Right renal pelvis (tissue), 4 donors: ENCODE measurements around the gene NLRP5. TPM values are rescaled to one million over a fixed set of nuclear protein-coding genes. Genes with fewer than 3 reads are reported as not detected.
"Not testable (repeated sequence)": the region's sequence is repeated elsewhere in the genome, so short reads cannot be mapped to it uniquely, and the experiment has no call there.

Experiments used
- DNase-seq, 4 donors: peaks; one replicate each; pipeline ENCODE4 v3.0.0-alpha.2; 2013; ENCODE audit warnings: low read depth in 4 of 4, low spot score in 3 of 4, missing footprints in 1 of 4
- polyA plus RNA-seq, 4 donors: library from polyadenylated mRNA; unstranded; fragments of 120-200 nt; gene quantifications; one replicate each; pipeline ENCODE4 v1.2.1, GENCODE V29; 2013; ENCODE audit not compliant: insufficient read length in 4 of 4

NLRP5 gene
- under 1 TPM in 1 of 4 donors, not detected in 3; 0.06 TPM for polyA plus RNA-seq

DNA sequence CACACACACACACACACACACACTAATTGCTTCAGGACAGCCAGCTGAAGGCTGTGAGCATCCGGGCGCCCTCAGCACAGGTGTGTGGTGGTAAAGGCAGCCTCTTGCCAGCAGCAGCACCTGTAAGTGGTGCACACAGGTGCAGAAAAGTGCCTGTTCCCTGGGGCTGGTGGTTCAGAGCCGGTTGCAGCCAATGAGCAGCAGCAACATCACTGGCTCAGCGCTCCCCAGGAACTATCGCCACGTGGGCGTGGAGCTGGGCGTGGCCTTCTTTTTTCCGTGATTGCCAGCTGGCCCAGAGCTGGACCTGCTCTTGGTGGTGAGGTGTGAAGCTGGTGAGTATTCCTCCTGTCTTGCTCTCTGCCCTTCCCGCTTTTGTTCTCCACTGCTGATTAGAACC, at the start of gene NLRP5:
Gene NLRP5, plus strand, starts transcription at position 289 of the 400 bp plus-strand sequence.
- DNase-seq, result no peak

- DNase-seq, result no peak
Observed at GRCh38 chr19:55939206-55939605, 47.4 kb upstream of the NLRP5 start.

GRCh38 chr19:55940306-55940705, 46.3 kb upstream of the NLRP5 start:
- DNase-seq, result no peak

DNA sequence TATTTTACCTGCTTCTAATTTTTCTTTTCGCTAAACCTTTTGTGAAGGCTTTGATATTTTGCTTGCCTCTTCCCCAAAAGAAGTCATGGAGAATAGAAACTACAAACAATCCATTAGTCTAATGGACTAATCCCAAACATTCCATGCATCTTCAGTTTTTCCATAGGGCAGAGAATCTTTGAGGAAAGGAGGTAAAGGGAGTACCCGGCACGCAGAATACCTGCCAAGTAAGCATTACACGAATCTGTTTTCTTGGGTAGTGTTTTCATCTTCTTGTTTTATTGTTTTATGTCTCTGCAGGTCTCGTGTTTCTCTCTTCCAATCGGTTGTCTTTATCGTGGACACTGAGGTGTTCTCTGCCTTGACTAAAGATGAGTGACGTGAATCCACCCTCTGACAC, 39.0 kb upstream of the NLRP5 start, which contains the start of gene NLRP8:
Gene NLRP8, plus strand, starts transcription at position 301 of the 400 bp plus-strand sequence.
- DNase-seq, result no peak

DNA sequence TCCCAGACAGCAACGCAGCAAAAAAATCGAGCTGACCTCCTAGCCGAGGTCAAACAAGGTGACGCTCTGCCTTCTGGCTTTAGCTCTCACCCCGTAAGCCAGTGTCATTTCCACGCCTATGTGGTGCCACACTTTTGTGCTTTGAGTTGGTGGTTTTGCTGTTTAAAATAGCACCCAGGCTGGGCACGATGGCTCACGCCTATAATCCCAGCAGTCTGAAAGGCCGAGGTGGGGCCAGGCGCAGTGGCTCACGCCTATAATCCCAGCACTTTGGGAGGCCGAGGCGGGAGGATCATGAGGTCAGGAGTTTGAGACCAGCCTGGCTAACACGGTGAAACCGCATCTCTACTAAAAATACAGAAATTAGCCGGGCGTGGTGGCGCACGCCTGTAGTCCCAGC, 36.0 kb upstream of the NLRP5 start:
- DNase-seq, result not testable (repeated sequence)

GRCh38 chr19:55956431-55956830, 30.1 kb upstream of the NLRP5 start:
- DNase-seq, result no peak

DNA sequence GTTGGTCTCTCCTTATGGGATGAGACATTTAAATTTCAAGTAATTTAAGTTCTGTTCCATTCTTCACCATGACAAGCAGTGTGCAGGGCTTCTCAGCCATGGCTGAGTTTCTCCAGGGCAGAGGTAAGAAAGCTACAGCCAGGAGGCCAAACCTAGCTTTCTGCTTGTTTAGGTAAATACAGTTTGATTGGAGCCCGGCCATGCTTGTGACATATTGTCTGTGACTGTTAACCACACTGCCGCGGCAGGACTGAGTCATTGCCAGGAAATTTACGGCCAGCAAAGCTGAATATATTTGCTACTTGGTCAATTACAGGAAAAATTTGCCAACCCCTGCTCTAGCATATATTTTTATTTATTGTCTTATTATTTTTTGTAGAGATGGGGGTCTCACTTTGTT, 28.2 kb upstream of the NLRP5 start:
- DNase-seq, result no peak

- DNase-seq, result no peak
Observed at GRCh38 chr19:55959996-55960675, 26.4 kb upstream of the NLRP5 start.

DNA sequence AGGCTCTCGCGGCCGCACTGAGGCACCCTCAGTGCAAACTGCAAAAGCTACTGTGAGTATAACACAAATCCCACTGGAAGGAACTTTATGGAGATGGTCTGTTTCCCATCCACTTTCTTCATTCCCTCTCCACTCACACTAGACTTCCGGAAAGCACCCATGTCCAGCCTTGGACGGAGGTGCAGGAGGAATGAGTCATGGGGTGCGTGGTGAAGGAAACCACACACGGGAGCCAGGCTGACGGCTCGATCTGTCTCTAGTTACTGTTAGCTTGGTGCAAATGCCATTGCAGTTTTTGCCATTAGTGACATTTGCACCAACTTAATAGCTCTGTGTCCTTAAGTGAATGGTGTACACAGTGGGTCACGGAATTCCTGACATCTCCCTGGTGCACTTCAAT, 24.4 kb upstream of the NLRP5 start:
- no peak for DNase-seq

- DNase-seq, result no peak
Observed at GRCh38 chr19:55973982-55974381, 12.6 kb upstream of the NLRP5 start.

- DNase-seq, result no peak
Observed at GRCh38 chr19:55980415-55980814, 6.2 kb upstream of the NLRP5 start.

GRCh38 chr19:55985254-55985653, 1.3 kb upstream of the NLRP5 start:
- no peak for DNase-seq

DNA sequence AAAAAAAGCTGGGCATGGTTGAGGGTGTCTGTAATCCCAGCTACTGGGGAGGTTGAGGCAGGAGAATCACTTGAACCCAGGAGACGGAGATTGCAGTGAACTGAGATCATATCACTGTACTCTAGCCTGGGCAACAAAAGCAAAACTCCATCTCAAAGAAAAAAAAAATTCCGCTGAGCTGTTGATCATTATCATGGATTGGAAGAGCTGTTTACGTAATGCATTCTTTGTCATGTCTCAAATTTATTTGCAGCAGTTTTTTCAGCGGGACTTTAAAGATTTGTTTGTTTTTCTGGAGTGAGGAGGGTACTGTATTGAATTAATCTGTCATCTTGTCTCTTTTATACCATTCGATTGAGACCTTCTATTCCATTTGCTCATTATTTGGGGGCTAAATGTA, 4.3 kb downstream of the NLRP5 start:
- DNase-seq, result no peak

GRCh38 chr19:55993492-55993891, 6.9 kb downstream of the NLRP5 start:
- DNase-seq, result no peak

DNA sequence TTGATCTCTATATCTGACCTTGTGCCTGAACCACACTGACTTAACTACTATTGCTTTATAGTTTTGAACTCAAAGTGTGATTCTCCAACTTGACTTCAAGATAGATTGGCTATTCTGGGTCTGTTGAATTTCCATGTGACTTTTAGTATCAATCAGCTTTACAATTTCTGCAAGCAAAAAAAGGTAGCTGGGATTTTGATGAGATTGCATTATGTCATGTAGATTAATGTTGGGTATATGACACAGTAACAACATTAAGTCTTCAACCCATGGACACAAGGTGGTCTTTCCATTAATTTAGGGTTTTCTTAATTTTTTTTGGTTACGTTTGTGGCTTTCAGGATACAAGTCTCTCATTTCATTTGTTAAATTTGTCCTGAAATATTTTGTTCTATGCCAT, 28.2 kb downstream of the NLRP5 start:
- DNase-seq, result no peak

DNA sequence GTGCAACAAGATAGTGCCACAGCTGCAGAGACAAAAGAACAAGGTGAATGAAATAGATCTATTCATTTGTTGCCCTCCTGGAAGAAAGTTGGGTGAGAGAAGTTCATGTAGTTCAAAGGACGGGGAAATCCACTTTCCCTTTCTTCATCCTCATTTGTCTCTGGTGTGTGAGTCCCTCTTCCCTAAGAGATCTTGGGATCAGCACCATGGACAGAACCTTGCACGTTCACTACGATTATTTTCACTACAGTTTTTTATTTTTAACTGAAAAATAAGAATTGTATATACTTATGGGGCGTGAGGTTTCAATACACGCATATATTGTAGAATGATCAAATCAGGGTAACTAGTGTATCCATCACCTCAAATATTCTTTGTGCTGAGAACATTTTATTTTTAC, 29.2 kb downstream of the NLRP5 start:
- DNase-seq, result peak in 3 of 4 donors; percentile 2 to 3 (median 3)

DNA sequence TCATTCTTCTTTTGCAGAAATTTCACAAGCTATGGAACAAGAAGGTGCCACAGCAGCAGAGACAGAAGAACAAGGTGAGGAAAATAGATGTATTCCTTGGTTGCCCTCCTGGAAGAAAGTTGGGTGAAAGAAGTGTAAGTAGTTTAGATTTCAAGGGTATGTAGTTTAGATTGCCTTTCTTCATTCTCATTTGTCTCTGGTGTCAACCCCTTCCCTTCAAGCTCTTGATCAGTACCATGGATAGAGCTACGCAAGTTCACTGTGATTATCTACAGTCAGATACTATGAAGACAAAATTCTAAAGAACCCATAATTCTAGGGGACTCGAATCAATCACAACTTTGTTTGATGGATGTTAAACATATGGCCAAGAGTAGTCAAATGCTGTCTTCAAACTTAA, 32.8 kb downstream of the NLRP5 start:
- DNase-seq, result not testable (repeated sequence)

DNA sequence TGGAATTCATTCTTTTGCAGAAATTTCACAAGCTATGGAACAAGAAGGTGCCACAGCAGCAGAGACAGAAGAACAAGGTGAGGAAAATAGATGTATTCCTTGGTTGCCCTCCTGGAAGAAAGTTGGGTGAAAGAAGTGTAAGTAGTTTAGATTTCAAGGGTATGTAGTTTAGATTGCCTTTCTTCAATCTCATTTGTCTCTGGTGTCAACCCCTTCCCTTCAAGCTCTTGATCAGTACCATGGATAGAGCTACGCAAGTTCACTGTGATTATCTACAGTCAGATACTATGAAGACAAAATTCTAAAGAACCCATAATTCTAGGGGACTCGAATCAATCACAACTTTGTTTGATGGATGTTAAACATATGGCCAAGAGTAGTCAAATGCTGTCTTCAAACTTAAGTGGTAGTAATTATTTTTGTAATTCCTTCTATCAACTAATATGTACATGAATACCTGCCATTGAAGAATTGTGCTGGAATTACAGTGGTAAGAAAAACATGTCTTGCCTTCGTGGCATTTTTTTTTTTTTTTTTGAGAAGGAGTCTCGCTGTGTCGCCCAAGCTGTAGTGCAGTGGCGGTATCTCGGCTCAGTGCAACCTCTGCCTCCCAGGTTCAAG, 33.9 kb downstream of the NLRP5 start:
- DNase-seq, result not testable (repeated sequence)

DNA sequence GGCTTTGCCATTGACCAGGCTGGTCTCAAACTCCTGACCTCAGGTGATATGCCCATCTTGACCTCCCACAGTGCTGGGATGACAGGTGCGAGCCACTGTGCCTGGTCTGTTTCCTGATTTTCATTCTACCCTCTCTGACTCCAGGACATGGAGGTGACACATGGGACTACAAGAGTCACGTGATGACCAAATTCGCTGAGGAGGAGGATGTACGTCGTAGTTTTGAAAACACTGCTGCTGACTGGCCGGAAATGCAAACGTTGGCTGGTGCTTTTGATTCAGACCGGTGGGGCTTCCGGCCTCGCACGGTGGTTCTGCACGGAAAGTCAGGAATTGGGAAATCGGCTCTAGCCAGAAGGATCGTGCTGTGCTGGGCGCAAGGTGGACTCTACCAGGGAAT, 40.2 kb downstream of the NLRP5 start:
- no peak for DNase-seq

DNA sequence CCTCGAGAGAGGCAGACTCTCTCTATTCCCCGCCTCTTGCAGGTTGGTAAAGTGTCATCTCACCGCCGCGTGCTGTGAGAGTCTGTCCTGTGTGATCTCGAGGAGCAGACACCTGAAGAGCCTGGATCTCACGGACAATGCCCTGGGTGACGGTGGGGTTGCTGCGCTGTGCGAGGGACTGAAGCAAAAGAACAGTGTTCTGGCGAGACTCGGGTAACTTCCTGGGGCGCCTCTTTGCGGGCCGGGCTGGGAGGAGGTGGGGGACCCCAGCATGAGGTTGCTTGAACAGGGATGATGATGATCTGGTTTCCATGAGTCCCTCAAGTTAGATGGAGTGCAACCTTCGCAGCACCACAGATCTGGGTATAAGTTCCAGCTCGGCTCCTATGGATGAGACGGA, 67.0 kb downstream of the NLRP5 start:
- no peak for DNase-seq

DNA sequence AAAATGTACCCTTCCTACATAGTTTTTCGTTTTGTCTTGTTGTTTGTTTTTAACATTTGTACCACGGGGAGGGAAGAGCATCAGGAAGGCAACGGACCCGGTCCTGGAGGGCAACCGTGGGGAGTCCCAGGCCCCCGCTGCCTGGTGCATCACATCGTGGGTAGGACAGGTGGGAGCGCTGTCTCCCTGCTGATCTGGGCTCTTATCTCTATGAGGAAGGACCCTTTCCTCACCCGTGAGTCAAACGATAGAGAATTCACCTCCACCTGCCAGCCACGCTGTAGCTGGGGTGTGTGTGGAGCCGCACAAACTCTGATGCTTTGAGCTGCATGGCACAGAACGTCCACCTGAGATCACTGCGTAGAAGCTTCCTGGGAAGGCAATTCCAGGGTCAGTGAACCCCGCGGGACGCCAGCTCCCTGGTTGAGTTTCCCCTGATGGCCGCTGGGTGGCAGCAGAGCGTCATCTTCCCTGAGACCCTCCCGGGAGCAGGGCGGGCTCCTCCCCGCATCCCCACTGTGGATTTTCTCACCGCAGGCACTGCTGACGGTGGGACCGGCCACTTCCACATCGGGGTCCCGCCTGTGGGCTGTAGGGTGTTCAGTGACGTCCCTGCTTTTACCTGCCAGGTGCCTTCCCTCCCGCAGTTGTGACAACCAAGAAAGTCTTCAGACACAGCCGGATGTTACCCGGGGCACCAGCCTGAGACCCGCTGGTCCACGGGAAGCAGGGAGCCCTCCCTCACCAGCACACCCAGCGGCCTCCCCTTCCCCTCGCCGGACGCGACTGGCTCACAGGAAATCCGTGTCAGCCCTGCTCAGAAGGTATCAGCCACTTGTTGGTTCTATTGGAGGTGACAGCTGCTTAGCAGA, 79.8 kb downstream of the NLRP5 start:
- DNase-seq, result peak; percentile 38 to 60 (median 50)
